Measurements from ENCODE around the gene LCN9. TPM values are rescaled to one million over a fixed set of nuclear protein-coding genes. Genes with fewer than 3 reads are reported as not detected.

The LCN9 gene
- total RNA-seq, 1 donor from 2014 or later = not detected

DNA sequence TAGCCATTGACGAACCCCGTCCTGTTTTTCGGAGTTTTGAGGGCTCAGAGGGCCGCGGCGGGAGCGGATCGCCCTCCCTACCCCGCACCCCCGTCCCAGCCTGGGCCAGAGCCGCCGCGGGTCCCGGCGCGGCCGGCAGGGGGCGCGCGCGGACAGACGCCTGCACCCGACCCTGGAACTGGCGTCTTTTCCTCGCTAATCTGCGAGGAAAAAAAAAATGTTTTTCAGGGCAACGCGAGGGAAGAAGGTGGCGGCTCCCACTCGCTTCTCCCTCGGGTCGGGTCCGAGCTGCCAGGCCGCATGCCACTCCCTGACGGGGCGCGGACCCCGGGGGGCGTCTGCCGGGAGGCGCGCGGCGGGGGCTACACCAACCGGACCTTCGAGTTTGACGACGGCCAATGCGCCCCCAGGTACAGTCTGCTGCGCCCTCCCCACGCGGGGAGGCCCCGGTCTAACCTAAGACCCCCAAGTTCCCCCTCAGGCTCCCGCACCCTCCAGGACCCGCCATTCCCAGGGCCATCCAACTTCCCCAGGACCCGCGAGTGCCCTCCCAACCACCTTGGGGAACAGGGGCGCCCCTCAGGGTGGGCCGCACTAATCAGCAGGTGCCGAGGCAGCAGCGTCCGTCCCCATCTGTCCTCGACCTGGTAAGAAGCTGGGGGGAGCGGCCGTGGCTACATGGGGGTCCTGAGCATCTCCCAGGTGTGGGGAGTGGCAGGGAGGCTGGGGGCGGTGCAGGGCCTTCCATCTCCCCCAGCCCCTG, 39.0 kb downstream of the LCN9 start, which contains the start of gene KCNT1:
TSS of gene KCNT1 (plus strand) at position 227 of the 763 bp plus-strand sequence. CDS start at position 301, 74 bp downstream.
- H3K36me3 ChIP-seq = no peaks in the 10 kb centered on the region
- no peaks in the 10 kb centered on the region for H3K9me3 ChIP-seq
- intact Hi-C loops (cut with DNase I) = no loop called here
- TF ChIP-seq POLR2A (IDR thresholded peaks at IDR 0.05) = no peak
- TF ChIP-seq, protein P1, sequence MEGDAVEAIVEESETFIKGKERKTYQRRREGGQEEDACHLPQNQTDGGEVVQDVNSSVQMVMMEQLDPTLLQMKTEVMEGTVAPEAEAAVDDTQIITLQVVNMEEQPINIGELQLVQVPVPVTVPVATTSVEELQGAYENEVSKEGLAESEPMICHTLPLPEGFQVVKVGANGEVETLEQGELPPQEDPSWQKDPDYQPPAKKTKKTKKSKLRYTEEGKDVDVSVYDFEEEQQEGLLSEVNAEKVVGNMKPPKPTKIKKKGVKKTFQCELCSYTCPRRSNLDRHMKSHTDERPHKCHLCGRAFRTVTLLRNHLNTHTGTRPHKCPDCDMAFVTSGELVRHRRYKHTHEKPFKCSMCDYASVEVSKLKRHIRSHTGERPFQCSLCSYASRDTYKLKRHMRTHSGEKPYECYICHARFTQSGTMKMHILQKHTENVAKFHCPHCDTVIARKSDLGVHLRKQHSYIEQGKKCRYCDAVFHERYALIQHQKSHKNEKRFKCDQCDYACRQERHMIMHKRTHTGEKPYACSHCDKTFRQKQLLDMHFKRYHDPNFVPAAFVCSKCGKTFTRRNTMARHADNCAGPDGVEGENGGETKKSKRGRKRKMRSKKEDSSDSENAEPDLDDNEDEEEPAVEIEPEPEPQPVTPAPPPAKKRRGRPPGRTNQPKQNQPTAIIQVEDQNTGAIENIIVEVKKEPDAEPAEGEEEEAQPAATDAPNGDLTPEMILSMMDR (IDR thresholded peaks at IDR 0.05) = peak; percentile 25 to 90 (median 61)
- H3K27me3 ChIP-seq = no peaks in the 10 kb centered on the region
- no peak within 1 kb of the TSS for H3K27ac ChIP-seq
- peak within 1 kb of the TSS; percentile 3 to 33 for H3K4me3 ChIP-seq
- DNase-seq (ENCODE audit: extremely low spot score in 2 of 2) = no peak
- H3K4me1 ChIP-seq = peaks cover 14% of the 10 kb centered on the region

GRCh38 chr9:135703726-135704125, 40.6 kb downstream of the LCN9 start:
- Histone ChIP-seq H3K27me3 (no peaks in the 10 kb centered on the region), H3K36me3 (no peaks in the 10 kb centered on the region), H3K4me1 (peaks cover 14% of the 10 kb centered on the region), H3K27ac (no peak overlapping the region), H3K9me3 (no peaks in the 10 kb centered on the region), H3K4me3 (no peak overlapping the region)
- intact Hi-C loops (cut with DNase I) = no loop called here
- TF ChIP-seq POLR2AphosphoS5 (IDR thresholded peaks at IDR 0.05; ENCODE audit: insufficient read depth in 1 of 2, low read depth in 1 of 2) (no peak), POLR2A (IDR thresholded peaks at IDR 0.05) (no peak)
- TF ChIP-seq, protein P1 (IDR thresholded peaks at IDR 0.05) = no peak
- DNase-seq (ENCODE audit: extremely low spot score in 2 of 2) = no peak

DNA sequence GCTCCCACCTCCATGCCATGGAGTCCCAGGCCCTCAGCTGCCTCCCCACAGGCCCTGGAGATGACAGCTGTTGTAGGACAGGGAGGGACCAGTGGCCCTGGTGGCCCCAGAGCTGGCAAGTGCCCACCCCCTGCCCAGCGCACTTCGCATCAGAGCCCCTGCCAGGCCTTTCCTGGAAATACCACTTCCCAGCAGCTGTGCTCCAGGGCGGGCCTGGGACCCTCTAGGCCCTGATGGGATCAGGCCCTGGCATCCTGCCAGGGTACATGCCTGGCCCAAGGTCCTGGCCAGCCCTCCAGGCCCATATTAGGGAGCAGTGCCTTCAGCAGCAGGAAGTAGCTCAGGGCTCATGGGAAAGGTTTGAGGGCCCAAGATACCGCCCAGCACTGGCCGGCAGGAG, 41.4 kb downstream of the LCN9 start:
- H3K27ac ChIP-seq = no peak overlapping the region
- no peaks in the 10 kb centered on the region for H3K36me3 ChIP-seq
- H3K4me1 ChIP-seq = peaks cover 14% of the 10 kb centered on the region
- DNase-seq (ENCODE audit: extremely low spot score in 2 of 2) = no peak
- intact Hi-C loops (cut with DNase I) = no loop called here
- no peak overlapping the region for H3K4me3 ChIP-seq
- TF ChIP-seq POLR2AphosphoS5 (IDR thresholded peaks at IDR 0.05; ENCODE audit: insufficient read depth in 1 of 2, low read depth in 1 of 2) (no peak), POLR2A (IDR thresholded peaks at IDR 0.05) (no peak)
- TF ChIP-seq, protein P1 (IDR thresholded peaks at IDR 0.05) = no peak
- no peaks in the 10 kb centered on the region for H3K9me3 ChIP-seq
- H3K27me3 ChIP-seq = no peaks in the 10 kb centered on the region

DNA sequence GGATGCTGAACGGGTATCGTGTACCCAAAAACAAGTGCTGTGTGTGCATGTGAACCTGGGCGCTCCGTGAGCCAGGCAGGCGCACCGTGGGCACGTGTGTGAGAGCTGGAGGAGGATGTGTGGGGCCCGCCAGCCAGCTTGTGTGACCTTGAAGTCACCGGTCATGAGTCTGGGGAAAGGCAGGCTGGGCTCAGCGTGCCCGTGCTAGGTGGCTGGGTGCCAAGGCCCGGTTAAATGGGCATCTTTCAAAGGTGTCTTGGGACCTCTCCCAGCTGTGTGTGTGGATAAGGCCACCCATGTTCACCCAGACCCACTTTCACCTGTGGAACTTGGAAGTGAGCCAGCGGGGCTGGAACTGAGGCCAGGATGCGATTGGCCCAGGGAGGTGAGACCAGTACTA, 42.3 kb downstream of the LCN9 start:
- intact Hi-C loops (cut with DNase I) = no loop called here
- Histone ChIP-seq H3K27me3 (no peaks in the 10 kb centered on the region), H3K9me3 (no peaks in the 10 kb centered on the region), H3K4me1 (peaks cover 14% of the 10 kb centered on the region), H3K27ac (no peak overlapping the region), H3K4me3 (no peak overlapping the region), H3K36me3 (no peaks in the 10 kb centered on the region)
- TF ChIP-seq, protein P1 (IDR thresholded peaks at IDR 0.05) = no peak
- TF ChIP-seq POLR2AphosphoS5 (IDR thresholded peaks at IDR 0.05; ENCODE audit: insufficient read depth in 1 of 2, low read depth in 1 of 2) (no peak), POLR2A (IDR thresholded peaks at IDR 0.05) (no peak)
- no peak for DNase-seq (ENCODE audit: extremely low spot score in 2 of 2)

DNA sequence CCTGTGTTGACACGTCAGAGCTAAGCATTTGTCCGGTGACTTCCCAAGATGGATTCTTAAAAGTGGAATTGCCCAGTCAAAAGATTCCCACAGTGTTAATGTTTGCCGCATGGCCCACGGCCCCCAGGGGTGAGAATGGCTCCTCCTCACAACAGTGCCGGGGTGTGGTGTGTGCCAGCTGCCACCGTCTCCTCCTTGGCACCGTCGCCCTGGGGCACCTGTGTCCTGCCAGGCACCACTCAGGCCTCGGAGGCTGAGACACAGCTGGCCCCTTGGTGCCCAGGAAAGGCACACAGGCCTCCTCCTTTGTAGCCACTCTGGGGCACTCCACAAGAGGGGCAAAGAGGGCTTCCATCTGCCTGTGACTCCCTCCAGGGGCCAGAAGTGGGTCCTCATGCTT, 43.2 kb downstream of the LCN9 start:
- intact Hi-C loops (cut with DNase I) = no loop called here
- no peak overlapping the region for H3K27ac ChIP-seq
- TF ChIP-seq POLR2AphosphoS5 (IDR thresholded peaks at IDR 0.05; ENCODE audit: insufficient read depth in 1 of 2, low read depth in 1 of 2) = no peak
- TF ChIP-seq POLR2A (IDR thresholded peaks at IDR 0.05) = no peak
- TF ChIP-seq, protein P1 (IDR thresholded peaks at IDR 0.05) = no peak
- DNase-seq (ENCODE audit: extremely low spot score in 2 of 2) = no peak
- H3K9me3 ChIP-seq = no peaks in the 10 kb centered on the region
- no peaks in the 10 kb centered on the region for H3K36me3 ChIP-seq
- H3K4me1 ChIP-seq = peaks cover 14% of the 10 kb centered on the region
- H3K27me3 ChIP-seq = no peaks in the 10 kb centered on the region
- H3K4me3 ChIP-seq = no peak overlapping the region

All from vagina (tissue), 2 donors.